ENCODE data around the gene ANO2. TPM values are rescaled to one million over a fixed set of nuclear protein-coding genes. Genes with fewer than 3 reads are reported as not detected.
A peak's percentile ranks its signal among the peaks of the same experiment; 100 is the strongest.

Gene ANO2
- total and polyA plus RNA-seq, 5 donors from 2014 or later, result 0.10 TPM; not detected in 4

DNA sequence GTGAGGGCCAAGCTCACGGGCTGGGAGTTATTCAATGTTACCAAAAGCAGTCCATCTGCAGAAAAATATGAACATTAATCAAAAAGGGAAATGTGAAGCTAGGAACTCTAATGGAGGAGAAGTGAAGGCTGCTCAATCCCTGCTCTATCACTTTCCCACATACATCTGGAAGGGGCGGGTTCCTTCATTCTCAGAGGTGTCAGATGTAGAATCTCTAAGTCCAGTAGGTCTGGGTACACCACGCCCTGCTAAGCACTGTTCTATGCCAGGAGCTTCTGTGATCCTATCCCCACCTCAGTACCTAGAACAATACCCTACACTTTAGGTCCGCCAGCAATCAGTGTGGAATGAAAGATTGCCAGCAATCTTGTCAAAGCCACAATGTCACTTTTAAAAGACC lies 37.0 kb upstream of the ANO2 start:
- Mint-ChIP-seq H3K4me3 (no peak overlapping the region), H3K27me3 (no peaks in the 10 kb centered on the region), H3K36me3 (no peaks in the 10 kb centered on the region), H3K4me1 (no peaks in the 10 kb centered on the region), H3K27ac (no peak overlapping the region), H3K9me3 (no peaks in the 10 kb centered on the region)
- H3K27ac ChIP-seq (ENCODE audit: insufficient read depth, low read length, poor library complexity, severe bottlenecking), result no peak overlapping the region
- no peaks in the 10 kb centered on the region for H3K9me3 ChIP-seq (ENCODE audit: control insufficient read depth in 2 of 2, low read length in 2 of 2)
- no peaks in the 10 kb centered on the region for H3K4me1 ChIP-seq (ENCODE audit: control insufficient read depth, insufficient read depth, low read length, poor library complexity, severe bottlenecking)
- H3K36me3 ChIP-seq (ENCODE audit: control insufficient read depth, insufficient read depth, low read length), result no peaks in the 10 kb centered on the region
- H3K4me3 ChIP-seq (ENCODE audit: low read depth, low read length), result no peak overlapping the region
- no peaks in the 10 kb centered on the region for H3K27me3 ChIP-seq (ENCODE audit: control insufficient read depth, insufficient read depth, low read length)
- DNase-seq, result no peak
- ATAC-seq (ENCODE audit: low read depth in 2 of 2), result no peak

DNA sequence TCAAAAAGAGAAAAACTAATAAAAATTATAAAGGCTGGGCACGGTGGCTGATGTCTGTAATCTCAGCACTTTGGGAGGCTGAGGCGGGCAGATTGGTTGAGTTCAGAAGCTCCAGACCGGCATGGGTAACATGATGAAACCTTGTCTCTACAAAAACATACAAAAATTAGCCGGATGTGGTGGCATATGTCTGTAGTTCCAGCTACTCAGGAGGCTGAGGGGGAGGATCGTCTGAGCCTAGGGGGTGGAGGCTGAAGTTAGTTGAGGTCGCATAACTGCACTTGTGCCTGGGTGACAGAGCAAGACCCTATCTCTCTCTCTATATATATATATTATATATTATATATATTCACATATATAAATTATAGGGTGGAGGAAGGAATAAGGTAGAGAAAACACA lies 32.5 kb upstream of the ANO2 start:
- Histone ChIP-seq H3K27ac (ENCODE audit: insufficient read depth, low read length, poor library complexity, severe bottlenecking) (no peak overlapping the region), H3K4me1 (ENCODE audit: control insufficient read depth, insufficient read depth, low read length, poor library complexity, severe bottlenecking) (no peaks in the 10 kb centered on the region), H3K36me3 (ENCODE audit: control insufficient read depth, insufficient read depth, low read length) (no peaks in the 10 kb centered on the region), H3K4me3 (ENCODE audit: low read depth, low read length) (no peak overlapping the region), H3K9me3 (ENCODE audit: control insufficient read depth in 2 of 2, low read length in 2 of 2) (no peaks in the 10 kb centered on the region), H3K27me3 (ENCODE audit: control insufficient read depth, insufficient read depth, low read length) (no peaks in the 10 kb centered on the region)
- ATAC-seq (ENCODE audit: low read depth in 2 of 2) (no peak), DNase-seq (peak in 1 of 3 donors; percentile 16)
- Mint-ChIP-seq H3K4me1 (no peaks in the 10 kb centered on the region), H3K36me3 (no peaks in the 10 kb centered on the region), H3K4me3 (no peak overlapping the region), H3K27me3 (no peaks in the 10 kb centered on the region), H3K9me3 (no peaks in the 10 kb centered on the region), H3K27ac (no peak overlapping the region)

DNA sequence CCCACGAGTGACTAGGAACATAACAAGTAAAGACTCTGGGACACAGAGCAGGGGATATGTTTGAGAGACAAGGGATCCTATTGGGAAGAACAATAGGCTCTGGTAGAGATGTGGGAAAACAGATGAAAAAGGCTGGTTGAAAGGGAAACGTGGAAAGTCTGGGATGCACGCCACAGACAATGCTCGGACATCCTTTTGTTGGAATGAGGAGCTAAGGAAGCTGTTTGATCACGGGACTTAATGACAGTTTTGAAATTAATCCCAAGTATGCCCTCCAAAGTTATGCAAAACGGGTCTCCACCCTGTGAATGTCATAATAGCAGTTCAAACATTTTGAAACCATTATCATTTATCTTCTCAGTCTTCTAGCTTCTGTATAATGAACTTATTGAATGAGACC lies 31.7 kb upstream of the ANO2 start:
- Mint-ChIP-seq H3K4me3 (no peak overlapping the region), H3K9me3 (no peaks in the 10 kb centered on the region), H3K27me3 (no peaks in the 10 kb centered on the region), H3K27ac (no peak overlapping the region), H3K36me3 (no peaks in the 10 kb centered on the region), H3K4me1 (no peaks in the 10 kb centered on the region)
- Histone ChIP-seq H3K27me3 (ENCODE audit: control insufficient read depth, insufficient read depth, low read length) (no peaks in the 10 kb centered on the region), H3K4me3 (ENCODE audit: low read depth, low read length) (no peak overlapping the region), H3K9me3 (ENCODE audit: control insufficient read depth in 2 of 2, low read length in 2 of 2) (no peaks in the 10 kb centered on the region), H3K4me1 (ENCODE audit: control insufficient read depth, insufficient read depth, low read length, poor library complexity, severe bottlenecking) (no peaks in the 10 kb centered on the region), H3K36me3 (ENCODE audit: control insufficient read depth, insufficient read depth, low read length) (no peaks in the 10 kb centered on the region), H3K27ac (ENCODE audit: insufficient read depth, low read length, poor library complexity, severe bottlenecking) (no peak overlapping the region)
- DNase-seq (no peak), ATAC-seq (ENCODE audit: low read depth in 2 of 2) (no peak)

DNA sequence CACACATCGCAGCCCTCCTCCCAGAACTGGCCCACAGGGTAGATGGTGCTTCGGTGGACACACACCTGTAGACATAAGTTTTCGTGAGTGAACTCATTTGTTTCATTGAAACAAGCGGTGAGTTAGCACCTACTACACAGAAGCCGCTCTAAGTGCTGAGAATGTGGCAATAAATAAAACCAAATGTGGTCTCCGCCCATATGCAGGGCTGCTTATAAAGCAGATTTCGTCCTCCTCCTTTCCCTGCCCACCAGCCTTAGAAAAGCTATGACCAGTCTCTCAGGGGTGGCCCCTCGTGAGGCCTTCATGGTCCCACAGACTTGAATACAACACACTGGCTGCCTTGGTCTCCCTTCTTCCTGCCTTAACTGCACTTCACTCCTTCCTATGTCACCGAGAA lies 31.1 kb upstream of the ANO2 start:
- Mint-ChIP-seq H3K27me3 (no peaks in the 10 kb centered on the region), H3K4me1 (no peaks in the 10 kb centered on the region), H3K4me3 (no peak overlapping the region), H3K9me3 (no peaks in the 10 kb centered on the region), H3K36me3 (no peaks in the 10 kb centered on the region), H3K27ac (peak overlapping the region in 1 of 3 donors; percentile 74)
- no peaks in the 10 kb centered on the region for H3K9me3 ChIP-seq (ENCODE audit: control insufficient read depth in 2 of 2, low read length in 2 of 2)
- no peaks in the 10 kb centered on the region for H3K4me1 ChIP-seq (ENCODE audit: control insufficient read depth, insufficient read depth, low read length, poor library complexity, severe bottlenecking)
- ATAC-seq (ENCODE audit: low read depth in 2 of 2) (no peak), DNase-seq (no peak)
- no peaks in the 10 kb centered on the region for H3K36me3 ChIP-seq (ENCODE audit: control insufficient read depth, insufficient read depth, low read length)
- no peak overlapping the region for H3K27ac ChIP-seq (ENCODE audit: insufficient read depth, low read length, poor library complexity, severe bottlenecking)
- no peak overlapping the region for H3K4me3 ChIP-seq (ENCODE audit: low read depth, low read length)
- H3K27me3 ChIP-seq (ENCODE audit: control insufficient read depth, insufficient read depth, low read length), result no peaks in the 10 kb centered on the region

DNA sequence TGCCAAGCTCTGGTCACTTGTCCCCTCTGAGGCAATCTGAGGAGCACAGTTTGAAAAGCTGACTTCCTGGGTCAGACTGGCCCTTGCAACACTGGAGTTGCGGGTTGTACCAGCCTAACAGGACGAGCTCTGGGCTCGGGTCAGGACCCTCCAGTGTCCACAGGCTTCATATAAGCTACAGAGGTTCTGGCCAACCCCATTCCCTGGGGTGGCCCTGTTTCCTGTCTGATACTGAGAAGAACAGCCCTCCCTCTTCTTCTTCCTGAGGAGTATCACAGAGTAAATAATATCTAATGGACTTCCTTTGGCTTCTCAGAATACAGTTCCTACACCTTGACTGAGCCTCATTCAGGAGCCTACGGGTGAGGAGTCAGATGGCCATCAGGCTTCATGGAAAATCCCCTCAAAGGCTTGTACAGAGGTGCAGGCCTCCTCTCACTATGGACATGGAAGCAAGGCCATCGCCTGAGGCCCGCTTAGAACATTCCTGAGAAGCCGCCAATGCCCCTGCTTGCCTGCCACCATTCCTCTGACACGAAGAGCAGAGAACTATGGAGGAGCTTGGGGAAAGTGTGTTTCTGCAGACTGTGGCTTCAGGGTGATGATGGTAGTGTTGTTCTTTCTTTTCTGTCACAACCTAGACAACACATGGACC lies 28.5 kb upstream of the ANO2 start:
- Mint-ChIP-seq H3K36me3 (no peaks in the 10 kb centered on the region), H3K27me3 (peaks cover 6% of the 10 kb centered on the region), H3K27ac (no peak overlapping the region), H3K4me3 (no peak overlapping the region), H3K9me3 (no peaks in the 10 kb centered on the region), H3K4me1 (no peaks in the 10 kb centered on the region)
- Histone ChIP-seq H3K4me3 (ENCODE audit: low read depth, low read length) (no peak overlapping the region), H3K9me3 (ENCODE audit: control insufficient read depth in 2 of 2, low read length in 2 of 2) (no peaks in the 10 kb centered on the region), H3K27me3 (ENCODE audit: control insufficient read depth, insufficient read depth, low read length) (no peaks in the 10 kb centered on the region), H3K27ac (ENCODE audit: insufficient read depth, low read length, poor library complexity, severe bottlenecking) (no peak overlapping the region), H3K4me1 (ENCODE audit: control insufficient read depth, insufficient read depth, low read length, poor library complexity, severe bottlenecking) (no peaks in the 10 kb centered on the region), H3K36me3 (ENCODE audit: control insufficient read depth, insufficient read depth, low read length) (no peaks in the 10 kb centered on the region)
- no peak for DNase-seq
- ATAC-seq (ENCODE audit: low read depth in 2 of 2), result no peak

DNA sequence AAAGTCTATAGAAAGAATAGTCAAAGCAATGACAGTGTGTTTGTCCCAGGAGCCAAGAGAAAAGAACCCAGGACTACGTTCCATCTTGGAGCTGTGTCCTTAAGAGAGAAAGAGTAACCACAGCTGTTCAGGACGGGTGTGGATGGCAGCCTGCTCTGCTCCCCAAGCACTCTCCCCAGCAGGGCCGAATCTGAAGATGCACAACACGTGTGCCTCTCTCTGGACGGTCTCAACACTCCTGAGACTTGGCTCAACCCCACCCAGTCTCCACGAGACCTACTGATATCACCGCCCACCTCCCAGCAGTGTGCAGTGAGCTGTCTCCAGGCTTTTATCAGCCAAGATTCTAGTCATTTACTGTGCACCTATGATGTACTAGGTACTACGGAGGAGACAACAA lies 27.3 kb upstream of the ANO2 start:
- H3K27ac Mint-ChIP-seq, result no peak overlapping the region

DNA sequence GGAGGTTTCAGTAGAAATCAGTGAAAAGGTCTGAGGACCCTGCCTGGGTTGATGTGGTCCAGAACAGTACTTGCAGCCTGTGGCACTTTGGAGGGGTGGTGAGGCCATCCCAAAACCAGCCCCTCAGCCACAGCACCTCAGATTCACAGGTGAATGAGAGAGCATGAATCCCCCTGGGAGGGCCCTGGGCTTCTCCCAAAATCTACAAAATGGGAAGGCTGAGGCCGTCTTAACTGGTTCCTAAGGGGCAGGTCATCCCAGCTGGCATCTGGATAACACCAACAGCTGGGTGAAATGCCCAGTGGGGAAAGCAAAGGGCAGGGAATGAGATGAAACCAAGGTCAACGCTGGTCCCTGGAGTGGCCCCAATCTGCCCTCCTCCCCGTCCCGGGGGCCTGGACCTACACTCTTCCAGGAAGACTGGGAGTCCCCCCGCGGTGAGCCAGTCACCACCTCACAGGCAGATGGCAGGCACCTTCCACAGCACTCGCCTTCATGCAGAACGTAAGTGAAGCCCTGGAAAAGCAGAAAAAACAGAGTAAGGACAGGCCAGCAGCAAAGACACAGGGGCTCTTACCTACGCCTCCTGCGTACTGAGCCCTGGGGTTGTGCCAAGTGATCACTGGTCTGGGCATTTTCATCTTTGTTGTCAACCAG lies 26.3 kb upstream of the ANO2 start:
- H3K36me3 ChIP-seq (ENCODE audit: control insufficient read depth, insufficient read depth, low read length), result no peaks in the 10 kb centered on the region
- no peaks in the 10 kb centered on the region for H3K4me1 ChIP-seq (ENCODE audit: control insufficient read depth, insufficient read depth, low read length, poor library complexity, severe bottlenecking)
- DNase-seq (no peak), ATAC-seq (ENCODE audit: low read depth in 2 of 2) (no peak)
- Mint-ChIP-seq H3K36me3 (no peaks in the 10 kb centered on the region), H3K27me3 (peaks cover 6% of the 10 kb centered on the region), H3K4me1 (no peaks in the 10 kb centered on the region), H3K27ac (no peak overlapping the region), H3K9me3 (no peaks in the 10 kb centered on the region), H3K4me3 (no peak overlapping the region)
- no peaks in the 10 kb centered on the region for H3K9me3 ChIP-seq (ENCODE audit: control insufficient read depth in 2 of 2, low read length in 2 of 2)
- no peak overlapping the region for H3K27ac ChIP-seq (ENCODE audit: insufficient read depth, low read length, poor library complexity, severe bottlenecking)
- H3K27me3 ChIP-seq (ENCODE audit: control insufficient read depth, insufficient read depth, low read length), result no peaks in the 10 kb centered on the region
- H3K4me3 ChIP-seq (ENCODE audit: low read depth, low read length), result no peak overlapping the region

More for the DNA sequence above, 27.3 kb upstream of the ANO2 start:
- Mint-ChIP-seq H3K4me1 (no peaks in the 10 kb centered on the region), H3K36me3 (no peaks in the 10 kb centered on the region), H3K9me3 (no peaks in the 10 kb centered on the region), H3K4me3 (no peak overlapping the region), H3K27me3 (peaks cover 6% of the 10 kb centered on the region)
- Histone ChIP-seq H3K27ac (ENCODE audit: insufficient read depth, low read length, poor library complexity, severe bottlenecking) (no peak overlapping the region), H3K4me1 (ENCODE audit: control insufficient read depth, insufficient read depth, low read length, poor library complexity, severe bottlenecking) (no peaks in the 10 kb centered on the region), H3K9me3 (ENCODE audit: control insufficient read depth in 2 of 2, low read length in 2 of 2) (no peaks in the 10 kb centered on the region), H3K27me3 (ENCODE audit: control insufficient read depth, insufficient read depth, low read length) (no peaks in the 10 kb centered on the region), H3K36me3 (ENCODE audit: control insufficient read depth, insufficient read depth, low read length) (no peaks in the 10 kb centered on the region), H3K4me3 (ENCODE audit: low read depth, low read length) (no peak overlapping the region)
- DNase-seq (no peak), ATAC-seq (ENCODE audit: low read depth in 2 of 2) (no peak)

Measured in CD4-positive, CD25-positive, alpha-beta regulatory T cell (primary cell).